GM19328 (cell line): Measurements from ENCODE around the gene KCNH5.

Source experiments
- ATAC-seq: cut with Tn5 transposase; IDR thresholded peaks from one replicate; pipeline ENCODE4 v1.9.1; 2021; ENCODE audit warnings: mild to moderate bottlenecking, moderate library complexity; ENCODE audit not compliant: unreplicated experiment

The KCNH5 gene

GRCh38 chr14:62682208-62682607, 363.1 kb downstream of the KCNH5 start:
- ATAC-seq = no peak

- no peak for ATAC-seq
These were observed 370.6 kb downstream of the KCNH5 start for GRCh38 chr14:62674563-62675237.

GRCh38 chr14:62673014-62673755, 372.1 kb downstream of the KCNH5 start:
- ATAC-seq = no peak

- no peak for ATAC-seq
These were observed 374.7 kb downstream of the KCNH5 start for GRCh38 chr14:62670526-62670925.

GRCh38 chr14:62667421-62667914, 377.8 kb downstream of the KCNH5 start:
- ATAC-seq = no peak

- no peak for ATAC-seq
These were observed 380.0 kb downstream of the KCNH5 start for GRCh38 chr14:62665286-62665685.

GRCh38 chr14:62663456-62663821, 381.8 kb downstream of the KCNH5 start:
- no peak for ATAC-seq

- no peak for ATAC-seq
These were observed 382.3 kb downstream of the KCNH5 start for GRCh38 chr14:62662811-62663455.

GRCh38 chr14:62661818-62662217, 383.4 kb downstream of the KCNH5 start:
- no peak for ATAC-seq

GRCh38 chr14:62658631-62659030, 386.6 kb downstream of the KCNH5 start:
- no peak for ATAC-seq

- ATAC-seq = no peak
These were observed 387.9 kb downstream of the KCNH5 start for GRCh38 chr14:62657376-62657775.

- no peak for ATAC-seq
These were observed 390.1 kb downstream of the KCNH5 start for GRCh38 chr14:62655166-62655565.

GRCh38 chr14:62654641-62655040, 390.6 kb downstream of the KCNH5 start:
- no peak for ATAC-seq
